ENCODE data around the gene CIAO2B.

The CIAO2B gene

DNA sequence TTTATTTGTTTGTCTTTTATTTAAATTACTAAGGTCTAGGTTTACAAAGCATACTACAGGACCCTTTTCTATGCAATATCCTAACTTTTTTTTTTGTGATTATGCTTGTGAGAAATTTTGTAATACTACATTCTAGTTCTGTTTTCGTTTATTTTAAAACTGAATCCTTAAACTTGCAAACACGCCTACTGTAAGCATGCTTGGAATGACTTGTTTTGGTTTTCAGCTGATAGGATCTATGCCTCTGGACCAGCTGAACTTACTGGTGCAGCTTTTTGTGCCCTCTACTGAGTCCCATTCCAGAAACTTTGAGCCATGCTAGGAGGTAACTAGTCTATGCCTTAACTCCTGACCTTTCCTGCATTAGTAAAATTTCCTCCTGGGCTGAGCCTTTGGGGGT, 47.9 kb downstream of the CIAO2B start:
- no peak for DNase-seq (ENCODE audit: low spot score)

DNA sequence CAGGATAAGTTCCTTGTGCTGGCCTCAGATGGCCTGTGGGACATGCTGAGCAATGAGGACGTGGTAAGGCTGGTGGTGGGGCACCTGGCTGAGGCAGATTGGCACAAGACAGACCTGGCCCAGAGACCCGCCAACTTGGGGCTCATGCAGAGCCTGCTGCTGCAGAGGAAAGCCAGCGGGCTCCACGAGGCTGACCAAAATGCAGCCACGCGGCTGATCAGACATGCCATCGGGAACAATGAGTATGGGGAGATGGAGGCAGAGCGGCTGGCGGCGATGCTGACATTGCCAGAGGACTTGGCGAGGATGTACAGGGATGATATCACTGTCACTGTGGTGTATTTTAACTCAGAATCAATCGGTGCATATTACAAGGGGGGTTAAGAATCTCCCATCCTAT, 48.7 kb downstream of the CIAO2B start:
- no peak for DNase-seq (ENCODE audit: low spot score)

DNA sequence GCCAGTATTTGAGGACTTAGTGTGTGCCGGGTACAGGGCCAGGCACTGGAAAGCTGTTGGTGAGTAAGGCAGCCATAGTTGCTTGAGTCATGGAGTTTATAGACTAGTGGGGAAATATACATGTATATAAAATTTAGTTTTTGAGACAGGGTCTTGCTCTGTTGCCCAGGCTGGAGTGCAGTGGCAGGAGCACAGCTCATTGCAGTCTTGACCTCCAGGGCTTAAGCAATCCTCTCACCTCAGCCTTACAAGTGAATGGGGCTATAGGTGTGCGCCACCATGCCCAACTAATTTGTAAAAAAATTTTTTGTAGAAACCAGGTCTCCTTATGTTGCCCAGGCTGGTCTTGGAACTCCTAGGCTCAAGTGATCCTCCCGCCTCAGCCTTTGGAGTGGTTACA, 51.5 kb downstream of the CIAO2B start:
- no peak for DNase-seq (ENCODE audit: low spot score)

Data from SW480 (cell line).